ENCODE results near the gene PHTF2.

The PHTF2 gene

GRCh38 chr7:77791336-77791735 lies 7.2 kb upstream of the PHTF2 start:
- TF ChIP-seq CTCF (IDR thresholded peaks at IDR 0.05; ENCODE audit: low read depth, low read length, poor library complexity, severe bottlenecking) (no peak), EZH2phosphoT487 (IDR thresholded peaks at IDR 0.05; ENCODE audit: borderline replicate concordance, low read length) (no peak)
- no peak overlapping the region for H3K4me2 ChIP-seq (ENCODE audit: low read length)
- H3K36me3 ChIP-seq (ENCODE audit: control insufficient read depth, low read length) = peaks cover 30% of the 10 kb centered on the region
- H3K27me3 ChIP-seq (ENCODE audit: control insufficient read depth, low read length) = no peaks in the 10 kb centered on the region
- peaks cover 29% of the 10 kb centered on the region for H3K79me2 ChIP-seq (ENCODE audit: control insufficient read depth, low read length)
- H3K4me3 ChIP-seq (ENCODE audit: low read length) = no peak overlapping the region
- no peaks in the 10 kb centered on the region for H3K9me3 ChIP-seq (ENCODE audit: control insufficient read depth, insufficient read depth, low read length)
- peaks cover 7% of the 10 kb centered on the region for H4K20me1 ChIP-seq (ENCODE audit: control insufficient read depth, insufficient read depth, low read depth, low read length)
- H3K9me2 ChIP-seq (replicated peaks; ENCODE audit: control insufficient read depth, low read length) = no peaks in the 10 kb centered on the region
- H3K4me1 ChIP-seq (ENCODE audit: control insufficient read depth, low read length) = peaks cover 8% of the 10 kb centered on the region
- no peak overlapping the region for H3K27ac ChIP-seq (ENCODE audit: low read depth, low read length)
- peaks cover 26% of the 10 kb centered on the region for H3F3A ChIP-seq (ENCODE audit: control insufficient read depth, insufficient read depth)

- H3K79me2 ChIP-seq (ENCODE audit: control insufficient read depth, low read length) = peaks cover 35% of the 10 kb centered on the region
- no peak overlapping the region for H3K4me2 ChIP-seq (ENCODE audit: low read length)
- H3K9me3 ChIP-seq (ENCODE audit: control insufficient read depth, insufficient read depth, low read length) = no peaks in the 10 kb centered on the region
- peaks cover 35% of the 10 kb centered on the region for H3K36me3 ChIP-seq (ENCODE audit: control insufficient read depth, low read length)
- H3K27ac ChIP-seq (ENCODE audit: low read depth, low read length) = no peak overlapping the region
- H4K20me1 ChIP-seq (ENCODE audit: control insufficient read depth, insufficient read depth, low read depth, low read length) = peaks cover 14% of the 10 kb centered on the region
- H3K9me2 ChIP-seq (replicated peaks; ENCODE audit: control insufficient read depth, low read length) = no peaks in the 10 kb centered on the region
- peaks cover 26% of the 10 kb centered on the region for H3F3A ChIP-seq (ENCODE audit: control insufficient read depth, insufficient read depth)
- peaks cover 15% of the 10 kb centered on the region for H3K4me1 ChIP-seq (ENCODE audit: control insufficient read depth, low read length)
- H3K27me3 ChIP-seq (ENCODE audit: control insufficient read depth, low read length) = no peaks in the 10 kb centered on the region
- H3K4me3 ChIP-seq (ENCODE audit: low read length) = no peak overlapping the region
- TF ChIP-seq CTCF (IDR thresholded peaks at IDR 0.05; ENCODE audit: low read depth, low read length, poor library complexity, severe bottlenecking) (no peak), EZH2phosphoT487 (IDR thresholded peaks at IDR 0.05; ENCODE audit: borderline replicate concordance, low read length) (no peak)
Measured at GRCh38 chr7:77791956-77792355, 6.6 kb upstream of the PHTF2 start.

GRCh38 chr7:77794000-77794399 lies 4.6 kb upstream of the PHTF2 start:
- Histone ChIP-seq H3K27ac (ENCODE audit: low read depth, low read length) (no peak overlapping the region), H3K4me1 (ENCODE audit: control insufficient read depth, low read length) (peaks cover 20% of the 10 kb centered on the region), H3K4me3 (ENCODE audit: low read length) (no peak overlapping the region), H3K9me2 (replicated peaks; ENCODE audit: control insufficient read depth, low read length) (no peaks in the 10 kb centered on the region), H4K20me1 (ENCODE audit: control insufficient read depth, insufficient read depth, low read depth, low read length) (peaks cover 20% of the 10 kb centered on the region), H3K79me2 (ENCODE audit: control insufficient read depth, low read length) (peaks cover 51% of the 10 kb centered on the region), H3K9me3 (ENCODE audit: control insufficient read depth, insufficient read depth, low read length) (no peaks in the 10 kb centered on the region), H3K4me2 (ENCODE audit: low read length) (no peak overlapping the region), H3F3A (ENCODE audit: control insufficient read depth, insufficient read depth) (peaks cover 18% of the 10 kb centered on the region), H3K27me3 (ENCODE audit: control insufficient read depth, low read length) (no peaks in the 10 kb centered on the region), H3K36me3 (ENCODE audit: control insufficient read depth, low read length) (peaks cover 49% of the 10 kb centered on the region)
- TF ChIP-seq EZH2phosphoT487 (IDR thresholded peaks at IDR 0.05; ENCODE audit: borderline replicate concordance, low read length) = no peak
- no peak for TF ChIP-seq CTCF (IDR thresholded peaks at IDR 0.05; ENCODE audit: low read depth, low read length, poor library complexity, severe bottlenecking)
